ENCODE results near the gene LSM14A. TPM values are rescaled to one million over a fixed set of nuclear protein-coding genes. Genes with fewer than 3 reads are reported as not detected.
A peak's percentile ranks its signal among the peaks of the same experiment; 100 is the strongest.
"Not testable (repeated sequence)": the region's sequence is repeated elsewhere in the genome, so short reads cannot be mapped to it uniquely, and the experiment has no call there.

Gene LSM14A
- total and polyA plus RNA-seq, 8 donors: 32.0 to 56.8 (median 43.4) TPM

DNA sequence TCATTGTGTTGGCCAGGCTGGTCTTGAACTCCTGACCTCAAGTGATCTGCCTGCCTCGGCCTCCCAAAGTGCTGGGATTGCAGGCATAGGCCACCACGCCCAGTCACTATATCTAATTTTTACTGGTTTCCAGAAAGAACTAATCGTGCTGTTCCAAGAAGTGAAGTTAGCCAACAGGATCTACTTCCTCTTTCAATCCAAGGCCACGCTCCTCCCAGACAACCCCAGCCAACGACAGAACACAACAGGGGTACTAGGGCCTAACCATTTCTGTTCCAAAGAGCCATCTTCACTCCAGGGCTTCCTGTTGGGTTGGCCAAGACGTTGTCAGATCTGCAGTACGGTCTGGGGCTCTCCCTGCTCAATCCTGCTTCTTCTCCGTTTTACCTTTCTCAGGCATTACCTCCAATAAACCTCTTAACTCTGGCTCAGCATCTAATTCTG is 7.0 kb upstream of the LSM14A start:
- Histone ChIP-seq H3K4me1 (no peaks in the 10 kb centered on the region), H3K27ac (no peak overlapping the region), H3K4me3 (no peak overlapping the region), H3K9me3 (no peaks in the 10 kb centered on the region), H3K36me3 (no peaks in the 10 kb centered on the region), H3K27me3 (no peaks in the 10 kb centered on the region)
- ATAC-seq: no peak
- WGBS, 2 donors: 73% methylated on average over 8 of the region's 8 CpGs
- no peak for FAIRE-seq
- TF ChIP-seq, protein P1, sequence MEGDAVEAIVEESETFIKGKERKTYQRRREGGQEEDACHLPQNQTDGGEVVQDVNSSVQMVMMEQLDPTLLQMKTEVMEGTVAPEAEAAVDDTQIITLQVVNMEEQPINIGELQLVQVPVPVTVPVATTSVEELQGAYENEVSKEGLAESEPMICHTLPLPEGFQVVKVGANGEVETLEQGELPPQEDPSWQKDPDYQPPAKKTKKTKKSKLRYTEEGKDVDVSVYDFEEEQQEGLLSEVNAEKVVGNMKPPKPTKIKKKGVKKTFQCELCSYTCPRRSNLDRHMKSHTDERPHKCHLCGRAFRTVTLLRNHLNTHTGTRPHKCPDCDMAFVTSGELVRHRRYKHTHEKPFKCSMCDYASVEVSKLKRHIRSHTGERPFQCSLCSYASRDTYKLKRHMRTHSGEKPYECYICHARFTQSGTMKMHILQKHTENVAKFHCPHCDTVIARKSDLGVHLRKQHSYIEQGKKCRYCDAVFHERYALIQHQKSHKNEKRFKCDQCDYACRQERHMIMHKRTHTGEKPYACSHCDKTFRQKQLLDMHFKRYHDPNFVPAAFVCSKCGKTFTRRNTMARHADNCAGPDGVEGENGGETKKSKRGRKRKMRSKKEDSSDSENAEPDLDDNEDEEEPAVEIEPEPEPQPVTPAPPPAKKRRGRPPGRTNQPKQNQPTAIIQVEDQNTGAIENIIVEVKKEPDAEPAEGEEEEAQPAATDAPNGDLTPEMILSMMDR (IDR thresholded peaks at IDR 0.05): no peak
- DNase-seq: no peak
- intact Hi-C loops (cut with DNase I): no loop called here

DNA sequence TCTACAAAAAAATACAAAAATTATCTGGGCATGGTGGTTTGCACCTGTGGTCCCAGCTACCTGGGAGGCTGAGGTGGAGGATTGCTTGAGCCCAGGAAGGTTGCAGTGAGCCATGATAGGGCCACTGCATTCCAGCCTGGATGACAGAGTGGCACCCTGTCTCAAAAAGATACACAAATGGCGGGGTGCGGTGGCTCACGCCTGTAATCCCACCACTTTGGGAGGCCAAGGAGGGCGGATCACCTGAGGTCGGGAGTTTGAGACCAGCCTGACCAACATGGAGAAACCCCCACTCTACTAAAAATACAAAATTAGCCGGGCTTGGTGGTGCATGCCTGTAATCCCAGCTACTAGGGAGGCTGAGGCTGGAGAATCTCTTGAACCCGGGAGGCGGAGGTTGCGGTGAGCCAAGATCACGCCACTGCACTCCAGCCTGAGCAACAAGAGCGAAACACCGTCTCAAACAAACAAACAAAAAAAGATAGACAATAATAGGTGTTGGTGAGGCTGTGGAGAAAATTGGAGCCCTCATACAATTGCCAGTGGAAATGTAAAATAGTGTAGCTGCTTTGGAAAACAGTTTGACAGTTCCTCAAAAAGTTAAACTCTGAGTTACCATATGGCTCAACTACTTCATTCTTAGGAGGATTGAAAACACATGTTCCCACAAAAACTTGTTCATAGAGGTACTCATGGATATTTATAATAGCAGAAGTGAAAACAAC is 2.7 kb upstream of the LSM14A start:
- intact Hi-C loops (cut with DNase I): not testable (repeated sequence)

DNA sequence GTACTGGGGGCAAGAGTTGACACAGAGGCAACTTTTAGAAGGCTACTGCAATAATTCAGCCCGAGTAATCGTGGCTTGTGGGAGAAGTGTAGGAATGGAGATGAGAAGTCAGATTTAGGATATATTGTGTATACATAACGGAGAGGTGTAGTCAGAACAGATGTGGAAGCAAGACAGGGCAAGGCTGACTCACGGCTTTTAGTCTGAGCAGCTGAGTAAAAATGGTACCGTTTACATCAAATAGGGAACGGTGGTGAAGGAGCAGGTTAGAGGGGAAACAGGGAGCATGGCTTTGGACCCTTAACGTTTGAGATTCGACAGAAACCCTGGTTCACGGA is 796 bp upstream of the LSM14A start:
- Histone ChIP-seq H3K4me3 (peak overlapping the region; percentile 82 to 99 (median 88)), H3K9me3 (no peaks in the 10 kb centered on the region), H3K27me3 (no peaks in the 10 kb centered on the region), H3K4me1 (peaks cover 14 to 35% (median 29%) of the 10 kb centered on the region in 3 donors), H3K36me3 (no peaks in the 10 kb centered on the region), H3K27ac (peak overlapping the region; percentile 93 to 99 (median 96))
- FAIRE-seq: no peak
- intact Hi-C loops (cut with DNase I): no loop called here
- peak in 2 of 4 donors; percentile 1 to 5 for ATAC-seq
- TF ChIP-seq, protein P1 (IDR thresholded peaks at IDR 0.05): no peak
- WGBS, 2 donors: 31 to 38% methylated on average over 9 of the region's 9 CpGs
- no peak for DNase-seq

More for the DNA sequence above, 2.7 kb upstream of the LSM14A start:
- WGBS, 2 donors: 90 to 96% methylated on average over 12 of the region's 12 CpGs
- not testable (repeated sequence) for H3K27ac ChIP-seq, H3K36me3 ChIP-seq, H3K9me3 ChIP-seq, DNase-seq, H3K27me3 ChIP-seq, ATAC-seq, H3K4me3 ChIP-seq, FAIRE-seq
- H3K4me1 ChIP-seq: peaks cover under 1 to 17% (median 10%) of the 10 kb centered on the region in 3 donors

DNA sequence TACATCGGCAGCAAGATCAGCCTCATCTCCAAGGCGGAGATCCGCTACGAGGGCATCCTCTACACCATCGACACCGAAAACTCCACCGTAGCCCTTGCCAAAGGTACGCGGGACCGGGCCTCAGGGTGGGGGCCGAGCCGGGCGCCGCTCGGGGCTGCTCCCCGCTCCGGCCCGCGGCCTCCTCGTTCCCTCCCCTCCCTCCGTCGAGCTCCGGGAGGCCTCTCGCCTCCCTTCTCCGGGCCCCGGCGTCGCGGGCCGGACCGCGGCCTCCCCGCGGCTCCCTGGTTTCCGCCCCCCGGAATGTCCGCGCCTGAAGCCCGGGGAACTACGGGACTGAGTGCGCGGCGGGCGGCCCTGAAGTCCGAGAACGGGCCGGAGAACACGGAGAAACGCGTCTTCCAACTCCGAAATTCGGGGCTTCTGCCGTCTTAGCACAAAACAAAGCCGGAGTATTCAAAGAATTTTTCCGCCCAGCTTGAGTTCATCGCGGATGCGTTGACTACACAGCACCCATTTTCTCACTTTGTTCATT is 423 bp downstream of the LSM14A start:
- peak; percentile 48 to 60 (median 56) for ATAC-seq
- peak overlapping the region; percentile 82 to 99 (median 88) for H3K4me3 ChIP-seq
- no peaks in the 10 kb centered on the region for H3K9me3 ChIP-seq
- TF ChIP-seq, protein P1 (IDR thresholded peaks at IDR 0.05): no peak
- 0 to 1% methylated on average over 42 to 58 of the region's 58 CpGs for WGBS, 2 donors
- FAIRE-seq: no peak
- peak in 3 of 6 donors; percentile 18 to 73 (median 40) for DNase-seq
- H3K4me1 ChIP-seq: peaks cover 21 to 45% (median 41%) of the 10 kb centered on the region in 3 donors
- no peaks in the 10 kb centered on the region for H3K36me3 ChIP-seq
- intact Hi-C loops (cut with DNase I): no loop called here
- peak overlapping the region; percentile 93 to 99 (median 96) for H3K27ac ChIP-seq
- H3K27me3 ChIP-seq: no peaks in the 10 kb centered on the region

DNA sequence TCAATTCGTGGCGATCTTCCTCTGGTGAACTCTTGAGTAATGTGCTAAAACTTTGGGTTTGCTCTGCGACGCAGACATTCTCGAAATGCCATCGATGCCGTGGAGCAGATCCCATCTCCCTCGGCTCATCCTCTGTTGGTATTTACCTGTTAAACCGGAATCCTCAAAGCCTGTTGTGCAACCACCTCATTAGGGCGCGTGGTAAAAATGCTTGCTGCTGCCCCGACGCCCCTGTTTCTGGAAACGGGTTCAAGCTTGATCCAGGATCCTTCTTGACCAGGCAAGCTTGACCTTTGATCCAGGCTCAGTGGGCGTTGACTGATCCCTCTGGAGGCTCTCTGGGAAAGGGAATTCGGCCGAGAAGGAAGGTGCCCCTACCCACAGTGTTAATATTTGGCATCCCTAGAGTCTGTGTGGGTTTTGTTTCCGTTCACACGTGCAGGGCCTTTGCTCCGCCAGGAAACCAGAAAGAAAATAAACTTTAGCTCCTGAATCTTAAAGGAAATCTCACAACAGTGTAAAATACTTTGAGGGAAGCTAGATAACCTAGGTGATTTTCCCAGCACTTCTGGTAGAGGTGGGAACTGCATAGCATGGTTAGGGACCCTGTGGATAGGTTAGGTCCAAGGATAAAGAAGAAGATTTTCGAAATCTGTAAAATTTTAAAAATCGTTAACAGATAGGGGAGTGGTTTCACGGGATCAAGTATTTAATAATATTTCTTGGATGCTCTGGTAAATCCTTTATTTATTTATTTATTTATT is 1.1 kb downstream of the LSM14A start:
- ATAC-seq (peak; percentile 15 to 32 (median 21)), DNase-seq (peak in 3 of 6 donors; percentile 22 to 57 (median 53)), FAIRE-seq (no peak)
- Histone ChIP-seq H3K4me1 (peaks cover 26 to 52% (median 47%) of the 10 kb centered on the region in 3 donors), H3K36me3 (no peaks in the 10 kb centered on the region), H3K27me3 (no peaks in the 10 kb centered on the region), H3K27ac (peak overlapping the region; percentile 93 to 99 (median 96)), H3K4me3 (peak overlapping the region; percentile 82 to 99 (median 88)), H3K9me3 (no peaks in the 10 kb centered on the region)
- TF ChIP-seq, protein P1 (IDR thresholded peaks at IDR 0.05): no peak
- 1% methylated on average over 23 of the region's 23 CpGs for WGBS, 2 donors
- intact Hi-C loops (cut with DNase I): no loop called here

DNA sequence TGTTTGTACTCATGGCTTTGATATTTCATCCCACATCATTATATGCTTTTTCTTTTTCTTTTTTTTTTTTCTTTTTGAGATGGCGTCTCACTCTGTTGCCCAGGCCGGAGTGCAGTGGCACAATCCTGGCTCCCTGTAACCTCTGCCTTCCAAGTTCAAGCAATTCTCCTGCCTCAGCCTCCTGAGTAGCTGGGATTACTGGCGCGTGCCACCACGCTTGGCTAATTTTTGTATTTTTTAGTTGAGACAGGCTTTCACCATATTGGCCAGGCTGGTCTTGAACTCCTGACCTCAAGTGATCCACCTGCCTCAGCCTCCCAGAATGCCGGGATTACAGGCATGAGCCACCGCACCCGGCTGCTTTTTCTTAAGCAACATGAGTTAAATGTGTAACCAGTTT is 2.9 kb downstream of the LSM14A start:
- FAIRE-seq; H3K27ac ChIP-seq; DNase-seq; H3K27me3 ChIP-seq; intact Hi-C loops (cut with DNase I); H3K4me3 ChIP-seq; H3K9me3 ChIP-seq; H3K36me3 ChIP-seq; ATAC-seq: not testable (repeated sequence)
- peaks cover 34 to 70% (median 63%) of the 10 kb centered on the region in 3 donors for H3K4me1 ChIP-seq
- WGBS, 2 donors: 81 to 85% methylated on average over 8 of the region's 8 CpGs

All from pancreas (tissue), 10 donors.